Stomach smooth muscle (tissue), 2 donors: ENCODE results near the gene ROCK2.

Experiments used
- H3K27ac ChIP-seq: one replicate; pipeline ENCODE4 v1.7.0; 2013; ENCODE audit warnings: mild to moderate bottlenecking, low read length, inconsistent platforms
- H3K27me3 ChIP-seq, 2 donors: one replicate each; pipeline ENCODE4 v1.7.0; 2013; ENCODE audit warnings: low read length in 2 of 2; ENCODE audit not compliant: insufficient read depth in 2 of 2, control insufficient read depth in 1 of 2
- H3K36me3 ChIP-seq, 2 donors: one replicate each; pipeline ENCODE4 v1.7.0; 2013; ENCODE audit warnings: low read length in 2 of 2; ENCODE audit not compliant: control insufficient read depth in 2 of 2, insufficient read depth in 2 of 2
- H3K4me1 ChIP-seq: one replicate; pipeline ENCODE4 v1.7.0; 2013; ENCODE audit warnings: low read length; ENCODE audit not compliant: control insufficient read depth, insufficient read depth
- H3K4me3 ChIP-seq, 2 donors: one replicate each; pipeline ENCODE4 v1.7.0; 2013; ENCODE audit warnings: low read length in 2 of 2
- H3K9ac ChIP-seq, 2 donors: one replicate each; pipeline ENCODE4 v1.7.0; 2013; ENCODE audit warnings: low read length in 2 of 2, mild to moderate bottlenecking in 1 of 2
- H3K9me3 ChIP-seq, 2 donors: one replicate each; pipeline ENCODE4 v1.7.0; 2013; ENCODE audit warnings: low read length in 2 of 2; ENCODE audit not compliant: control insufficient read depth in 2 of 2
- donor health status: healthy.
- donor health status: Pancreatic carcinoma.

The ROCK2 gene

GRCh38 chr2:11326677-11327211, 17.7 kb downstream of the ROCK2 start:
- Histone ChIP-seq H3K36me3 (no peaks in the 10 kb centered on the region), H3K4me1 (no peaks in the 10 kb centered on the region), H3K4me3 (no peak overlapping the region), H3K9ac (no peak overlapping the region), H3K27ac (no peak overlapping the region), H3K27me3 (no peaks in the 10 kb centered on the region), H3K9me3 (no peaks in the 10 kb centered on the region)

- no peaks in the 10 kb centered on the region for H3K27me3 ChIP-seq
- no peak overlapping the region for H3K27ac ChIP-seq
- no peak overlapping the region for H3K4me3 ChIP-seq
- no peaks in the 10 kb centered on the region for H3K9me3 ChIP-seq
- no peaks in the 10 kb centered on the region for H3K36me3 ChIP-seq
- H3K9ac ChIP-seq: no peak overlapping the region
- H3K4me1 ChIP-seq: no peaks in the 10 kb centered on the region
These were observed 18.3 kb downstream of the ROCK2 start for GRCh38 chr2:11325961-11326676.

GRCh38 chr2:11321847-11322246, 22.6 kb downstream of the ROCK2 start:
- no peak overlapping the region for H3K4me3 ChIP-seq
- no peak overlapping the region for H3K27ac ChIP-seq
- H3K27me3 ChIP-seq: no peaks in the 10 kb centered on the region
- no peaks in the 10 kb centered on the region for H3K4me1 ChIP-seq
- no peaks in the 10 kb centered on the region for H3K9me3 ChIP-seq
- H3K9ac ChIP-seq: no peak overlapping the region
- no peaks in the 10 kb centered on the region for H3K36me3 ChIP-seq

GRCh38 chr2:11320698-11321492, 23.5 kb downstream of the ROCK2 start:
- Histone ChIP-seq H3K9ac (no peak overlapping the region), H3K4me3 (no peak overlapping the region), H3K4me1 (no peaks in the 10 kb centered on the region)

GRCh38 chr2:11319939-11320338, 24.5 kb downstream of the ROCK2 start:
- Histone ChIP-seq H3K9me3 (no peaks in the 10 kb centered on the region), H3K9ac (no peak overlapping the region), H3K4me1 (no peaks in the 10 kb centered on the region), H3K4me3 (no peak overlapping the region), H3K27ac (no peak overlapping the region), H3K36me3 (no peaks in the 10 kb centered on the region), H3K27me3 (no peaks in the 10 kb centered on the region)

More at GRCh38 chr2:11320698-11321492, 23.5 kb downstream of the ROCK2 start:
- no peaks in the 10 kb centered on the region for H3K27me3 ChIP-seq
- H3K36me3 ChIP-seq: no peaks in the 10 kb centered on the region
- no peak overlapping the region for H3K27ac ChIP-seq
- no peaks in the 10 kb centered on the region for H3K9me3 ChIP-seq

GRCh38 chr2:11315074-11315705, 29.2 kb downstream of the ROCK2 start:
- H3K36me3 ChIP-seq: no peaks in the 10 kb centered on the region
- H3K4me1 ChIP-seq: no peaks in the 10 kb centered on the region
- H3K9me3 ChIP-seq: no peaks in the 10 kb centered on the region
- no peak overlapping the region for H3K27ac ChIP-seq
- no peaks in the 10 kb centered on the region for H3K27me3 ChIP-seq
- H3K4me3 ChIP-seq: no peak overlapping the region
- no peak overlapping the region for H3K9ac ChIP-seq

GRCh38 chr2:11314487-11314886, 29.9 kb downstream of the ROCK2 start:
- H3K9me3 ChIP-seq: no peaks in the 10 kb centered on the region
- no peak overlapping the region for H3K27ac ChIP-seq
- H3K4me3 ChIP-seq: no peak overlapping the region
- H3K4me1 ChIP-seq: no peaks in the 10 kb centered on the region
- no peaks in the 10 kb centered on the region for H3K36me3 ChIP-seq
- H3K9ac ChIP-seq: no peak overlapping the region
- no peaks in the 10 kb centered on the region for H3K27me3 ChIP-seq

- no peaks in the 10 kb centered on the region for H3K36me3 ChIP-seq
- H3K9me3 ChIP-seq: no peaks in the 10 kb centered on the region
- no peaks in the 10 kb centered on the region for H3K4me1 ChIP-seq
- no peaks in the 10 kb centered on the region for H3K27me3 ChIP-seq
- H3K9ac ChIP-seq: no peak overlapping the region
- H3K4me3 ChIP-seq: no peak overlapping the region
- H3K27ac ChIP-seq: no peak overlapping the region
These were observed 31.5 kb downstream of the ROCK2 start for GRCh38 chr2:11312770-11313471.

GRCh38 chr2:11311543-11311942, 32.9 kb downstream of the ROCK2 start:
- Histone ChIP-seq H3K27ac (no peak overlapping the region), H3K9ac (no peak overlapping the region), H3K4me1 (no peaks in the 10 kb centered on the region), H3K4me3 (no peak overlapping the region), H3K9me3 (no peaks in the 10 kb centered on the region), H3K36me3 (no peaks in the 10 kb centered on the region), H3K27me3 (no peaks in the 10 kb centered on the region)

GRCh38 chr2:11310212-11310611, 34.2 kb downstream of the ROCK2 start:
- no peaks in the 10 kb centered on the region for H3K4me1 ChIP-seq
- no peak overlapping the region for H3K27ac ChIP-seq
- no peak overlapping the region for H3K9ac ChIP-seq
- no peaks in the 10 kb centered on the region for H3K9me3 ChIP-seq
- no peaks in the 10 kb centered on the region for H3K36me3 ChIP-seq
- H3K4me3 ChIP-seq: no peak overlapping the region
- no peaks in the 10 kb centered on the region for H3K27me3 ChIP-seq
